Prostate gland (tissue), 2 donors: ENCODE results near the gene RPL13. TPM values are rescaled to one million over a fixed set of nuclear protein-coding genes. Genes with fewer than 3 reads are reported as not detected.

Experiments used
- DNase-seq: peaks from one replicate; pipeline ENCODE4 v3.0.0-alpha.2; 2019; ENCODE audit warnings: low spot score
- H3K27ac ChIP-seq, 2 donors: fragments of 200-600 bp; sonication (generic); 2 replicates each; pipeline ENCODE4 v1.5.1; 2017 to 2019
- H3K27me3 ChIP-seq: fragments of 200-600 bp; sonication (generic); replicated peaks from 2 replicates; pipeline ENCODE4 v1.5.1; 2019; ENCODE audit not compliant: insufficient read depth
- H3K36me3 ChIP-seq, 2 donors: fragments of 200-600 bp; sonication (generic); 1 replicate in 1 of 2; 2 replicates in 1 of 2; pipeline versions ENCODE4 v1.5.1 to v1.8.1; 2017 to 2019
- H3K4me1 ChIP-seq: fragments of 200-600 bp; sonication (generic); replicated peaks from 2 replicates; pipeline ENCODE4 v1.5.1; 2019
- H3K4me3 ChIP-seq, 2 donors: fragments of 200-600 bp; sonication (generic); 2 replicates each; pipeline ENCODE4 v1.5.1; 2017 to 2019
- H3K9me3 ChIP-seq: fragments of 200-600 bp; sonication (generic); 2 replicates; pipeline ENCODE4 v1.5.1; 2017
- CTCF ChIP-seq, 4 experiments: fragments of 200-600 bp in 2 of 4; fragments of 450-650 bp in 2 of 4; sonication (generic) in 2 of 4; IDR thresholded peaks; 1 replicate in 3 of 4; 2 replicates in 1 of 4; pipeline ENCODE4 v1.5.1; 2016 to 2019; ENCODE audit warnings: antibody characterized with exemption in 4 of 4, mild to moderate bottlenecking in 2 of 4, moderate library complexity in 2 of 4
- POLR2A ChIP-seq: fragments of 450-650 bp; IDR thresholded peaks from one replicate; pipeline ENCODE4 v1.6.1; 2016; ENCODE audit warnings: antibody characterized with exemption, mild to moderate bottlenecking
- POLR2AphosphoS5 ChIP-seq: sonication (generic); formaldehyde crosslinking; IDR thresholded peaks from one replicate; pipeline ENCODE4 v1.6.1; 2017; ENCODE audit warnings: antibody characterized with exemption
- WGBS: methylation state at CpG from one replicate; pipeline ENCODE4 v1.1.5; 2018; 5-methylcytosine and 5-hydroxymethylcytosine counted together
- intact Hi-C: fragments of 100-400 bp; cut with DNase I; formaldehyde crosslinking; loops from one replicate; pipeline ENCODE4 v1.14.2; 2022
- total RNA-seq, 2 donors: library from RNA; depleted of rRNA; stranded (reverse); fragments of >200 nt; gene quantifications; one replicate each; pipeline ENCODE4 v1.1.0, GENCODE V29; 2016

RPL13 gene
- total RNA-seq, 2 donors from 2014 or later: 6,889 to 11,644 TPM

- no peak overlapping the region for H3K27ac ChIP-seq
- intact Hi-C loops: no loop called here
- WGBS: 89% methylated on average over 19 of the region's 19 CpGs
- TF ChIP-seq POLR2A: no peak
- no peak for TF ChIP-seq POLR2AphosphoS5
- no peak for TF ChIP-seq CTCF (IDR thresholded peaks at IDR 0.05)
- H3K9me3 ChIP-seq: no peaks in the 10 kb centered on the region
- H3K4me3 ChIP-seq: no peak overlapping the region
- no peak for DNase-seq
- H3K27me3 ChIP-seq: no peaks in the 10 kb centered on the region
- H3K36me3 ChIP-seq: peaks cover 10 to 13% of the 10 kb centered on the region in 2 donors
- H3K4me1 ChIP-seq: no peaks in the 10 kb centered on the region
These were observed 13.7 kb upstream of the RPL13 start for GRCh38 chr16:89546781-89547180.

GRCh38 chr16:89547291-89547690 lies 13.2 kb upstream of the RPL13 start:
- H3K27me3 ChIP-seq: no peaks in the 10 kb centered on the region
- WGBS: 90% methylated on average over 17 of the region's 17 CpGs
- no peak overlapping the region for H3K4me3 ChIP-seq
- no peak overlapping the region for H3K27ac ChIP-seq
- no peak for DNase-seq
- H3K9me3 ChIP-seq: no peaks in the 10 kb centered on the region
- intact Hi-C loops: no loop called here
- H3K4me1 ChIP-seq: no peaks in the 10 kb centered on the region
- TF ChIP-seq POLR2A (no peak), CTCF (IDR thresholded peaks at IDR 0.05) (no peak), POLR2AphosphoS5 (no peak)
- H3K36me3 ChIP-seq: peaks cover 10 to 13% of the 10 kb centered on the region in 2 donors

- no peak overlapping the region for H3K4me3 ChIP-seq
- peaks cover 10 to 13% of the 10 kb centered on the region in 2 donors for H3K36me3 ChIP-seq
- no peaks in the 10 kb centered on the region for H3K4me1 ChIP-seq
- H3K27me3 ChIP-seq: no peaks in the 10 kb centered on the region
- H3K27ac ChIP-seq: no peak overlapping the region
- no peak for DNase-seq
- TF ChIP-seq POLR2AphosphoS5: no peak
- no peak for TF ChIP-seq CTCF (IDR thresholded peaks at IDR 0.05)
- TF ChIP-seq POLR2A: no peak
- 94% methylated on average over 20 of the region's 20 CpGs for WGBS
- intact Hi-C loops: no loop called here
- H3K9me3 ChIP-seq: no peaks in the 10 kb centered on the region
These were observed 12.6 kb upstream of the RPL13 start for GRCh38 chr16:89547860-89548259.

GRCh38 chr16:89548344-89549006 lies 12.0 kb upstream of the RPL13 start:
- H3K27ac ChIP-seq: no peak overlapping the region
- intact Hi-C loops: no loop called here
- no peak overlapping the region for H3K4me3 ChIP-seq
- H3K36me3 ChIP-seq: peaks cover 10 to 13% of the 10 kb centered on the region in 2 donors
- H3K4me1 ChIP-seq: no peaks in the 10 kb centered on the region
- no peak for TF ChIP-seq CTCF (IDR thresholded peaks at IDR 0.05)
- no peak for TF ChIP-seq POLR2A
- TF ChIP-seq POLR2AphosphoS5: no peak
- no peaks in the 10 kb centered on the region for H3K27me3 ChIP-seq
- 88% methylated on average over 28 of the region's 28 CpGs for WGBS
- no peak for DNase-seq
- H3K9me3 ChIP-seq: no peaks in the 10 kb centered on the region

GRCh38 chr16:89549007-89549700 lies 11.3 kb upstream of the RPL13 start:
- H3K9me3 ChIP-seq: no peaks in the 10 kb centered on the region
- no peaks in the 10 kb centered on the region for H3K27me3 ChIP-seq
- no peak overlapping the region for H3K4me3 ChIP-seq
- no peak overlapping the region for H3K27ac ChIP-seq
- H3K4me1 ChIP-seq: no peaks in the 10 kb centered on the region
- no peak for DNase-seq
- H3K36me3 ChIP-seq: peaks cover 11 to 13% of the 10 kb centered on the region in 2 donors
- intact Hi-C loops: no loop called here
- TF ChIP-seq POLR2AphosphoS5 (no peak), POLR2A (no peak), CTCF (IDR thresholded peaks at IDR 0.05) (no peak)
- WGBS: 89% methylated on average over 10 of the region's 10 CpGs
